Measurements from ENCODE around the gene ZFP36L1.

The ZFP36L1 gene

DNA sequence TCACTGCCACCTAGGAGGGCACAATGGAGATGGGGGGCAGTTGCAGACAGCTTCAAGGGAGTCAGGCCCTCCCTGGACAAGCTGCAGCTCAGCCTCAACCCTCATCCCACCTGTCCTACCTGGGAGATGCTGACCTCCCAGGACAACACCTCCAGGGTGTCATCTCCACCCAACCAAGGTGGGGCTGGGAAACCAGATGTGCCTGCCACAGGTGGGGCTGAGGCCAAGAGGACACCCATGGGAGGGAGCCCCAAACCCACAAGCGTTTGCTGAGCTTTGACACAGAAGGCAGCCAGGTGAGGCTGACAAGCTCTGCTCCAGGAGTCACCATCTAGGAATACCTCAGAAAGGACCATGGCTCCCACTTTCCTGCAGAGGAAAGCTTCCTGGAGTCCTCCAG lies 31.5 kb downstream of the ZFP36L1 start:
- no peak for DNase-seq

DNA sequence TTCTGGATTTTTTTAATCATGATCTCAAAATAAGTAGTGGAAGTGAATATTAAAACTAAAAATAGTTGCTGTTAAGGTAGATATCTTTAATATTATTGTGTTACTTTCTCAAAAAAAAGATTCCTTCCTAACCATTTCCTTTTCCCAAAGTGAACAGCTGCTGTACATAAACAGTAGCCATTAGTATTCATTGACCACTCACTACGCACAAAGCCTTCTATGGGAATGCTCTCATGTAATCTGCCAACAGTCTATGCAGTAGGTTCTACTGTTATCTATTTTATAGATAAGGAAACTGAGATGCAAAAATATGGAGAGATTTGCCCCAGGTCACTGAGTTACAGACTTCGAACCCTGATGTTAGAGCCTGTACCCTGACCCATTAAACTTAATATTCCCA lies 32.1 kb downstream of the ZFP36L1 start:
- no peak for DNase-seq

DNA sequence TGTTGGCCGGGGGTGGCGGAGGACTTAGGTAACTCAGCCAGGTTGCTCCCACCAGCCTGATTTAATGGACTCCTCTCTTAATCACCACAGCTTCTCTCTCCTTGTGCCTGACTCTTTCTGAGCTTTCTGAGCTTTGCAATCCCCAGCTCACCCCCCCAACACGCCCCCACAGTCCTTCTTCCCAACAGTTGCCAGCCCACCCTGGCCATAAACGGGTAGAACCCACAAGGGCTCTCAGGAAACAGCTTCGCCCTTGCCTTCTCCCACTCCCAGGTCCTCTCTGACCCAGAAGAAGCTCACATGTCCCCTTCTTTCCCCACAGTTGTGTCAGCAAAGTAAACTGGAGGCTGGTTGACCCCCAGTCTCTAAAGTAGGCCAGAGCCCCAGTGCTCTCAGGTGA lies 32.9 kb downstream of the ZFP36L1 start:
- no peak for DNase-seq

DNA sequence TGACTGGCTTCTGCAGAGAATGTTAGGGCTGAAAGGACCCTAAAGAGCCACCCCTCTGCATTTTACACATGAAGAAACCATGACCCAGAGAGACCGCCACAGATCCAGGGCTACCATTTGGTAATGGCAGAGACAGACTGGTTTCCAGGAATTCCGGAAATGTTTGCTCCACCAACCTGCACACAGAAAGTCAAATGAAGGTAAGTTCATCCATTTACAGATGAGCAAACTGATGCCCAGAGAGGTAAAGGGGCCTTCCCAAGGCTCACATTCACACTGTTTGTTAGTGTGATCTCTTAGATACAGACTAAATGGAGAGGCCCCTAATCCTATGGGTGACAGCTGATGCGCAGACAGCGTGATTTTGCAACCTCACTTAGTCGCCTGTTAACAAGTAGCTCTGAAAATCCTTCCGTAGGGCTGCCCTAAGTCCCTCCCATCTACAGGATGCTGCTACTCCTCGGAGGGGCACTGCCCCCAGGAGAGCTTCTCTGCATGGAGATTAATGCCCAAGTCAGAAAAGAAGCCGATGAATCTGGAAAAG lies 33.8 kb downstream of the ZFP36L1 start:
- DNase-seq, result no peak

DNA sequence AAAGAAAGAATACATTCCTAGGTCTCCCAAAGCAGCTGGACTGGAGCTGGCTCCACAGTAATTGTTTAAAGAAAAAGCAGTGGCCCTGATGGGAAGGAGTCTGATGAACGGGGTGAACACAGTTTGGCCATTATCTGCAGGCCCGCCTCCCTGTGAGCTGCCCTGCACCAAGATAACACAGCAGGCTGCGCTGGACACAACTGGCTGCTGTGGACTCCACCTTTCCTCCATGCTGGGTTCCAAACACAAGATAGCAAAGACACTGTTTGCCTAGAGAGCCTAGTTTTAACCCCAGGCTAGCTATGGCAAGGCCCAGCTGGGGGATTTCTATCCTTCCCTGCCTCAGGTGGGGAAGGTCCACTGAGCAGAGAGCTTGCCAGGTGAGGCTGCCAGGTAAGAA lies 34.6 kb downstream of the ZFP36L1 start:
- no peak for DNase-seq

DNA sequence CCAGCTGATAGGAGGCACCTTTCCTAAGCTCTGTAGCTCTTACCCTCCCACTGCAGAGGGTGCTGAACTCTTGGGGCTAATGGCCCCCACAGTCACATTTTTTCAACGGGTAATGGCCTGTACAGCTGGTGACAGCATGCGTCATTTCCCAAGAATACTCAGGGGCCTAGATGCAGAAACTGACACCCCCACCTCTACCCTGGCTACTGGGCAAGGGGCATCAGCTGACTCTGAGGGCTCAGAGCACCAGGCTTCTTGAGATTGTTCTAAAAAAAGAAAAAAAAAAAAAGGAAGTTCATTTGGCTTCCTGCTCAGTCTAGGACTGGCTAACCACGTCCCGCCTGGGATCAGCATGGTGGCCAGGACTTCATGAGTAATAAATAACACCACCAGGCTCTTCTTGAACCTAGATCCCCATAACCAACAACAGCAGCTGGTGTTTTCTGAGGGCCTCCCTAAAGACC lies 35.2 kb downstream of the ZFP36L1 start:
- no peak for DNase-seq

DNA sequence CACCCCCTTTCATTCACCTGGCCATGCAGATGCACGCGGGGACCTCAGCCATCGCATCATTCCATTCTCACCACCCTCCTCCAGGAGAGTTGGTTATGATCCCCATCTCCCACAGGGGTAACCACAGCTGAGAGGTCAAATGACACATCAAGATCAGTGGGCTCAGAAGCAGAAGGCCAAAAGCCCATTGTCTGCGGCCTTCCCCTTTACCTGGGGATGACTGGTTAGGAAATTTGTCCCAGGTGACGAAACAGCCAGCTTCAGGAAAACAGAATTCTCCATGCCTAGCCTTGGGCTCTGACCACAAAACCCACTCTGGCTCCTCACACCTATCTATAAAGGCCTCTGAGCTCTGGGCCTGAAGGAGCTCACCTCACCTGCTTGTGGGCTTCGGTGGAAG lies 36.1 kb downstream of the ZFP36L1 start:
- DNase-seq, result no peak

DNA sequence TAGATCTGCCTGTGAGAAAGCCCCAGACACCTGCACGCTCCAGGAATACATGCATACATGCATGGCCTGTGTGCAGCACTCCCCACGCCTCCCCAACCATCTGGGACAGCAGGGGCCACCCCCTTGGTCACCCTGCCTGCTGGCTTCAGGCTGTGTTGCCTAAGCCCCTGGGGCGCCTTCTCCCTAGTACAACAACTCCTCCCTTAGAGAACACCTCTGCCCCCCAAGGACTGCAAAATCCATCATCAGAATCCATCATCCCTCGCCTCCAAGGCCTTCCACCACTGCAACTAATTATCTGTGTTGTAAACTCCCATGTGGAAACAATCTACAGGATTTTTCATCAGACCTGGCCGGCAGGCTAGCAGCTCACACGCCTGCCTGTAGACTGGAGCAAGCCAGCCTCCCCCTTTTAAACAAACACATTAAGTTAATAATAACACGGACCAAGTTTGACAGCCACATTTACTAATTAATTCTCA lies 36.8 kb downstream of the ZFP36L1 start:
- DNase-seq, result no peak

DNA sequence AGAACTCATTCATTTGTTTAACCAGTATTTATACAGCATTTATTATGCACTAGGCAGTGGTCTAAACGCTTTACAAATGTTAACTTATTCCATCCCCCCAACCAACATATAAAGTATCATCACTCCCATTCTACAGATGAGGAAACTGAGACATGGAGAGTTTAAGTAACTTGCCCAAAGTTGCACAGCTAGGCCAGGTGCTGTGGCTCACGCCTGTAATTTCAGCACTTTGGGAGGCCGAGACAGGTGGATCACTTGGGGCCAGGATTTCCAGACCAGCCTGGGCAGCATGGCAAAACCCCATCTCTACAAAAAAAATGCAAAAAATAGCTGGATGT lies 37.9 kb downstream of the ZFP36L1 start:
- DNase-seq, result no peak

DNA sequence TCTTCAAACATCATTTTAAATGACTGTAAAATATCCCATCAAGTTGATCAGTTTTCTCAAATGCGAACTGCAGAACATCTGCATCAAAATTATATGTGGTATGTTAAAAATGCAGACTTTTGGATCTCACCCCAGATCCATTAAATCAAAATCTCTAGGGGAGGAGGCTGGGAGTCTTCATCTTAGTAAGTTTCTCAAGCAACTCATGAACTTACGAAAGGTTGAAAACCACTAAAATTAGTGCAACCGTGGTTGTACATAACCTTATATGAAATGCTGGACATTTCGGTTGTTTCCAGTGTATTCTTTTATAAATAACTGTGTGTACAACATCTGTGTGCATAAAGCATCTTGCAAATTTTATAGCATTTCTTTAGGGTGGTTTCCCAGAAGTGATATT lies 39.2 kb downstream of the ZFP36L1 start:
- DNase-seq, result no peak

DNA sequence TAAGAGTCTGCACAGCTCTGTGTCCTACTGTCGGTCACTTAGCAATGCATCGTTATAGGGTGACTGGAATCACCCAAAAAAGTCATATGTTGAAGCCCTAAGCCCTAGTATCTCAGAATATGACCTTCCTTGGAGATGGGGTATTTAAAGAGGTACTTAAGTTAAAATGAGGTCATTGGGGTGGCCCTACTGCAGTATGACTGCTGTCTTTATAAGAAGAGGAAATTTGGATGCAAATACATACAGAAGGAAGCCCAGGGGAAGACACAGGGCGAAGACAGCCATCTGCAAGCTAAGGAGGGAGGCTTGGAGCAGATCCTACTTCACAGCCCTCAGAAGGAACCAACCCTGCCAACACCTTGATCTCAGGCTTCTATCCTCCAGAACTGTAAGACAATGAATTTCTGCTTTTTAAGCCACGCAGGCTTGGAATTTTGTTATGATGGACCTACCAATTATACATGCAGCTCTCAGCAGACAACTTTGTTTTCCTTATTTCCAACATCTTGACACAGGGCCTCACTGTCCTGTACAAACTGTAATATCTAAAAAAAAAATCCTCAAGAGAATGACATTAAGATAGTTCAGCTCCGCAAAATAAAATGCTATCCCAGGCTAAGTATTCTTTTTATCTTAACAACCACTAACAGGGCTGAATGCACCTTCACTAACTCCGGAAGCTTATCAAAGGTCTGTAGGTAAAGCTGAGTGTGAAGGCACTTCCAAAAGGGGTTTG lies 40.4 kb downstream of the ZFP36L1 start:
- no peak for DNase-seq

DNA sequence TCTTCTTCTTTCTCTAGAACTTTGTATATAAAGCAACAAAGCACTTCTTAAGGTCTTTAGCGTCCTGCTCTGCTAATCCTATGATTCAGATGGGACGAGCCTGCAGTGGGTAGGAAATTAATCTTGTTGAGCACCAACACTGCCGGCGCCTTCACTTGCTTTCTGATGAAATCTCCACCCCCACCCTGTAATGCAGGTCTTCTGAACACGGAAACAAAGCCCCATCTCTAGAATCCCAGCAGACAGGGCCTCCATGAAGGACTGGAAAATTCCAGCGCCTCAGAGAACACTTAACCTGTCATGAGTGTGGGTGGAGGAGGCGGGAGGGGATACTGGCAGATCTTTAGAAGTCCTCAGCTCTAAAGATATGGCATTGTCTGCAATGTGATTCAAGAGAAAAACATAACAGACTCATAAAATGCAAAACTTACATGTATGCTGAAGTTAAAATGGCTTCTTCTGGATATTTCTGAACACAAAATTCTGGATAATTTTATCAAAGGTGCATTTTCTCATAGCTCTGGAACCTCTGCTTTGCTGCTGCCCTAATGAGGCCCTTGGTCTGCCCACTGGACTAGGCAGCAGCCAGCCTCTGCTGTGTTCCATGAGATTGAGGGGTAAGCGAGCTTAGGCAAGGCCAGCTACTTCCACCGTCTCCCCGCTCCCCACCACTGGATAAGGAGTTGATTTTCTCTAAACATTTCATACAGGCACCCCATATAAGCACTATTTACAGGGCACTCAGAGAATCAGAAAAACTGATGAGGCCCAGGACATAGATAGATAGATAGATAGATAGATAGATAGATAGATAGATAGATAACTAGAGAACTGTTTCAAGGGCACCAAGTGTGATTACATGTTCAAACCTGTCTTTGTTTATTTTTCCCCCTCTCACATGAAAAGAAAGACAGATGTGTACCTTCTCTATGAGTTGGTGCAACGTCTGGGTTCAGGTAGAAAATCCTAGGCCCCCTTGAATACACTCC lies 43.1 kb downstream of the ZFP36L1 start:
- no peak for DNase-seq

DNA sequence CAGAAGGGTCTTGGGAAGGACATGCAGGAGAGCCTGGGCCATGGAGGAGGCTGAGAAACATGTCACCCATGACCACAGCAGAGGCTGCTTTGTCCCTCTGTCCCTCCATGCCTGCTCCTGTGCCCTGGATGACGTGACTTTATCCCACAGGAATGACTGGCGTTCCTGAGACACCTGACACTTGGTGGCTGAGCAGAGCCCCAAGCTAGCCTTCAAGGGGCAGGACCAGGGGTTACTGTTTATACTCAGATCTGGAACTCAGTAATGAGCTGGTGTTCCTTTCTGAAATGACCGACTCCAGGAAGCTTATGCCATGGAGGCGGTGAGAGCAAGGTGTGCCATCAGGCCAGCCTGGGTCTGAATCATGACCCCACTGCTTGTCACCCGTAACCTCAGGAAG lies 44.2 kb downstream of the ZFP36L1 start:
- DNase-seq, result no peak

DNA sequence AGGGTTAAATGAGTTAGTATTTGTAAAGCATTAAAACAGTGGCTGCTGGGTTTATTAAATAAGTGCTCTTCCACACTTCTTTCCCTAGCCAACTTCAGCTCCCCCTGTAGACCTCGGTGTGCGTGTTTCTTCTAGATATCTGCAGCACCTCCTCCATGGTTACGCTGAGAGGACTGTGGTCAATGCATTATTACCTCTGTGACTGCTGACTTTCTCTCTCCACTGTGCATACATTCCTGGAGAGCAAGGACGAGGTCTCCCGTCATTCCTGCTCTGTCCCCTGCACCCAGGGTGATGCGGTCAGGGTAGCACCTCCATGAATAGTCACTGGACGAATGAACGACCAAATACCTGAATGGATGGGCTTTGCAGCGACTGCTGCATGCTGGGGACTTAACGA lies 44.6 kb downstream of the ZFP36L1 start:
- no peak for DNase-seq

DNA sequence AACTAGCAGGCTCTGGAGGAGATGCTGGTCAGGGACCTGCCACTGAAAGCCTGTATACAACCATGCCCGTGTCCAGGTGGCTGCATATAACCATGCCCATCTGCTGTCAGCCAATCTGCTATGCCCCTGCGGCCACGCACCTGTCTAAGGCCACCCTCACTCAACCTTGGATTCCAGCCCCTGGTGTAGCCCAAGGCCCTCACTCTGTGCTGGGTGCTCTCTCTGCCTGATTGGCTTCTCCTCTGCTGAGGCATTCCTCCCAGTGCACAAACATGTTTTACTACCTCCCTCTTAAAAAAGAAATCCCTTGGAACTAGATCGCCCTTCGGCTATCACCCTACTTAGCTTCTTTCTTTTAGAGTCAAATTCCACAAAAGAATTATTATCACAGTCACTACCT lies 45.5 kb downstream of the ZFP36L1 start:
- no peak for DNase-seq

DNA sequence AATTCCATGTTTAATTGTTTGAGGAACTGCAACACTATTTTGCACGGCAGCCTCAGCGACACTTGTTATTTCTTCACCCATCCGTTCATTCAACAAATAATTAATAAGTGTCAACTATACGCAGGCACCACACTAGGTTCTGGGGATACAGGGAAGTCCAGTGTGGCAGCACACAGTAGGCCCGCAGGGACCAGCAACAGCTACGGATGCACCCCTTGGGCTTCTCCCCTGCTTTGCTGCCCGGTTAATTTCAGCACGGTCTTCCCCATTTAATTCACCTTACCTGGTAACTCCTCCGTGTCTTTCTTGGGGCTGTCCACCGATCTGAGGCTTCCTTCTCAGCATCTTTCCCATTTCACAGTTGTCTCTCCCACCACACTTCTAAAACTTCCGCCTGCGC lies 48.3 kb downstream of the ZFP36L1 start:
- no peak for DNase-seq

DNA sequence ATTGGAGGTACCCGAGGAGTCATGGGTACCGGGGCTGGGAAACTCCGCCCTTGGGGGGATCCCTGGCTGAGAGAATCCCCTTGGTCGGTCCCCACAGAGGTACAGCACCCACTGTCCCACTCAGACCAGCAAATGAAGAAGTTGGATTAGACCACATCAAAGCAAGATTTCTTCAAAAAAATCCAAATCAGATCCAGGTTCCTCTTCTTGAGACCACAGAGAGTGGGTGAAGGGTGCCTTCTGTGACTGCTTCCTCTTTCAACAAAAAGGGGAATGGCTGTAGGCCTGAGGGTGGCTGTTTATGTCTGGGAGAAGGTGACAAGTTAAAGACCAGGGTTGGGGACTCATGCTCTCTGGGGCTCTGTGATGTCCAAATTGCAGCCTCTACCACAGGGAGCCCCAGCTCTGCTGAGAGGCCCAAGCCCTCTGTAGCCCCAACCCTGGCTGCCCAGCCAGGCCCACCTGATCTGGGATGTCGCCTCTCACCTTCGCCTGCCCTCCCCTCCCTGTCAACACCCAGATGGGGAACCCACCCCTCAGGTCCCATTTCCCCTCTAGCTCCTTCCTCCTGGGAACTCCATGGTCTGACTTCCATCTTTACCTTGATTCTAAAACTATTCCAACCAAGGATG lies 50.9 kb downstream of the ZFP36L1 start:
- no peak for DNase-seq

DNA sequence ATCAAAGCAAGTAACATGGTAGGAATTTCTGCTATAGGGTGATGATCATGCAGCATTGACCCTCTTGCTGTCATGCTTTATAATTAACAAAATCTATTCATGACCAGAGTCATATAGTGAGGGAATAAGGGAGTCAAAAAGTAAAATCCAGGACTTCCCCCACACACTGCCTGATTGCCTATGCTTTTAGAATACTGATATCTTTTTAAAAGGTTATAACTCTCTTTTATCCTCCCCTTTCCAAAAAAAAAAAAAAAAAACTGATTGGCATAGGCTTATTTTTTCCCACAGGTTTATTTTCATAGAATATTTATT lies 51.4 kb downstream of the ZFP36L1 start:
- no peak for DNase-seq

DNA sequence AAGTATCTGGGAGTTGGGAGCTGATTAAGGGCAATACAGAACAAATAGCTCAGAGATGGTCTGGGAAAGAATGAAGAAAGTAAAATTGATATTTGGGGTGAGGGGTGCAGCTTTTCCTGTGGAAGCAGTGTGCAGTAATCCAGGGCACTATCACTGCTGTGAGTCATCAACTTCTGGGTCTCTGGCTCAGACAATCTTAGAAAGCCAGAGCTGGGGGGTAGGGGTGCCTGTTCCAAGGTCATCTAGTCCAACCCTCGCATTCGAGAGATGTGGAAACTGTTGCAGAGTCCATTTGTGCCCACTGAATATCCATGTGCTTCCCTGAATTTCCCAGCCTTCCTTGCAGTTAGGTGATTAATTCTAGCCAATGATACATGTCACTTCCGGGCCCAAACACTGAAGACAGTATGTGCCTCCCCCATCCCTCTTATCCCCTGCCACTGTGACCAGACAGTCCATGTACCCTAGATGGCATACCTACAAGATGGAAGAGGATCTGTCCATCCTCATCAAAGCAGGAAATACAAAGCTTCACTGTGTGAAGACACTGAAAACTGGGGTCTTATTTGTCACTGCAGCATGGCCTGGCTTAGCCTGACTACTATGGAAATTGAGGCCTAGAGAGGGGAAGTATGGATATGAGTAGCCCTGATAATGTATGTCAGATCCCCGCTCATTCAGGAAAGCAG lies 51.9 kb downstream of the ZFP36L1 start:
- no peak for DNase-seq

DNA sequence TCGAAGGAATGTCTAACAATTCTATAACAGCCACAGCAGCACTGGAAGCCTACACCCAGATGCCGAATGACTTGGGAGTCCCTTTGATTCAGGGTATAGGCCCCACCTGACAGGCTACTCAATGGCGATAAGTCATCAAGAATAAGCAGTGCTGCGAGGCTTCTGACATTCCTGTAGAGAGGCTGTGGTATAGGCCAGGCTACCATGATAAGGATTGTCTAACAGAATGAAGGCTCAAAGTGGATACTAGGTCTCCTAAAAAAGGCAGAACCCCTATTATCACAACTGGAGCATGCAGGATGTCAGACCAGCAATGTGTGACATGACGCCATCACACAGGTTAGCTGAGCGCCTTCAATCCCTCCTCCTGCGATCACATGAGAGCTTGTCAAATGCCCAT lies 53.2 kb downstream of the ZFP36L1 start:
- DNase-seq, result no peak

DNA sequence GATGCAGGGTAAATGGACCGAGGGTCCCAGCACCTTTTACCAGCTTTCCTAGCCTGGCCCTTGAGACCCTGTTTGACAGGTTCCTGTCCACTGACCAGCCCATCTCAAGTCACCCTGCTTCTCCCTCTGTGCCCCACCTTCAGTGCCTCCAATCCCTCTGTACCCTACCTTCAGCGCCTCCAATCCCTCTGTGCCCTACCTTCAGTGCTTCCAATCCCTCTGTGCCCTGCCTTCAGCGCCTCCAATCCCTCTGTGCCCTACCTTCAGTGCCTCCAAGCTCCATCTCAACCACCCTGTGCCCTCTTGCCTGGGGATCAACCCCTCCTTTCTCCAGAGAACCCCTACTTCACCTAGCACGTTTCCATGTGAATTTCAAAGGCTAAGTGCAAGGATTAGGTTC lies 54.3 kb downstream of the ZFP36L1 start:
- no peak for DNase-seq
